ENCODE measurements around the gene NEK4.
"Not testable (repeated sequence)": the region's sequence is repeated elsewhere in the genome, so short reads cannot be mapped to it uniquely, and the experiment has no call there.

- TF ChIP-seq CTCF, POLR2A (IDR thresholded peaks at IDR 0.05): not testable (repeated sequence)
Observed at GRCh38 chr3:52676201-52676600, 94.5 kb downstream of the NEK4 start.

Data from adrenal gland (tissue), 5 donors.